HG03469 (cell line): ENCODE measurements around the gene POLD3.
"Not testable (repeated sequence)": the region's sequence is repeated elsewhere in the genome, so short reads cannot be mapped to it uniquely, and the experiment has no call there.

ENCODE experiments used
- ATAC-seq: cut with Tn5 transposase; IDR thresholded peaks from one replicate; pipeline ENCODE4 v1.9.1; 2021; ENCODE audit warnings: mild to moderate bottlenecking, moderate library complexity, moderate number of reproducible peaks; ENCODE audit not compliant: unreplicated experiment

Gene POLD3

GRCh38 chr11:74633406-74634393 lies 41.3 kb downstream of the POLD3 start:
- no peak for ATAC-seq

- ATAC-seq = no peak
Measured at GRCh38 chr11:74634537-74634936, 42.2 kb downstream of the POLD3 start.

- ATAC-seq = no peak
Measured at GRCh38 chr11:74636630-74637184, 44.3 kb downstream of the POLD3 start.

- ATAC-seq = no peak
Measured at GRCh38 chr11:74637700-74638099, 45.3 kb downstream of the POLD3 start.

DNA sequence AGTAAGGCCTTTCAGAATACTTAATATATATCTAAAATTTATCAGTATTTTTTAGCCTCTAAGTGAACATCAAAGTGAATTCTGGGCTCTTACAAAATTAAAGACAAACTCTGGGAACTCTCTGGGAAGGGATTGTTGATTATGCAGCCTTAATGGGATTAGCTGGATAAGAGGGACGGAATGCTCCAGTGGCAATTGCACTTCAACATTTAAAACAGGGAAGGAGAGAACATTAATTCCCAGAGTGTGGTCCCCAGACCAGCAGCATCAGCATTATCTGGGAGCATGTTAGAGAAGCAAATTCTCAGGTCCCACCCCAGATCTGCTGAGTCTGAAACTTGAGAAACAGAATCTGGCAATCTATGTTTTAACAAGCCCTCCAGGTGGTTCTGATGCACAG lies 46.5 kb downstream of the POLD3 start:
- no peak for ATAC-seq

DNA sequence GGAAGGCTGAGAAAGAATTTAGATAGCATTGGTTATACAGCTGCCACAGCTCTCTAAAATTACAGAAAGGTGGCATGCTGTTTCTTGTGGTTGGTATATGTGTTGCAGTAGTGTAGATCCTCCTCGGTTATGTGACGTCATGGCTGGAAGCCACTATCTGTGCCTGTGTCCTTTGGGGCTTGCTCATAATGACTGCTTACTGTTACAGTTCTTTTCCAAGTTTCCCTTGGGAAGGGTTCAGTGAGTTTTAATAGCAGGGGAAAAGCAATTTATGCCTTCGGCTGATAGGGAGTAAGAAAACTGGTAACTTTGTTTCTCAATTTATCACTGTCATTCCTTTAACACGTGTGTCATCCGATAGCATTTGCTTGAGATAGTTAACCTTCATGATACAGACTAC lies 47.2 kb downstream of the POLD3 start:
- no peak for ATAC-seq

DNA sequence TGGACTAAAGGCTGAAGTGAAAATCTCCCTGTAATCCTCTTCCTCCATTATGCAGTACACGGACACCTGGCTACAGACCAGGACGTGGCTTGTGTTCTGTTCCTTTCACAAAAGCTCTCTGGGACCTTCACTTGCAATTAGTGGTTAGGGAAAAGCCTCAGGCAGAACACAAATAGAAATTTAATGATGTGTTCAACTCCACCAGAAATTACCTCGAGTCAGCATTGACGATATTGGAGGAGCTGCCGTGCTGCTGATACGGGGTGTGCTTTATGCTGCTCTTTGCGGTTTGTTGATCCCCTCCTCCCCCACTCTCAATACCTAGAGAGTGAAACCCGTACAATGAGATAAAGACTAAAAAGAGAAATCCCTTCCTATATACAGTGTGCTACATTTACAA lies 48.9 kb downstream of the POLD3 start:
- no peak for ATAC-seq

DNA sequence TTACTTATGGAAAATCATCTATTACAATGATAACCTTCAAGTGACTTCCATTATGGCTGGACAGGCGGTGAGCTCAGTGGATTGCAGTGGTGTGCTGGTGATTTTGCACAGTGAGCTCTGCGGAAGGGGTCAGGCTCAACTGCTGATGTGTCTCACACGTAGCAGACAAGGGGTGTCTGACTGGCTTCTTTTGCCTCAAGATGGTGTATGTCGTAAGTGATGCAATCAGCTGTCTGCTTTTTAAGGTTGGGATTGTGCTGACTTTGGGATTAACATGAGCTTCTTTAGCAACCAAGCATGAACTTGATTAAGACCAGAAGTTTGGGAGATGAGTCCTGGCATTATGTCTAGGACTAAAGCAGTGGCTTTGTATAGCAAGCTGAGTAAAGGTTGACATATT lies 49.5 kb downstream of the POLD3 start:
- no peak for ATAC-seq

DNA sequence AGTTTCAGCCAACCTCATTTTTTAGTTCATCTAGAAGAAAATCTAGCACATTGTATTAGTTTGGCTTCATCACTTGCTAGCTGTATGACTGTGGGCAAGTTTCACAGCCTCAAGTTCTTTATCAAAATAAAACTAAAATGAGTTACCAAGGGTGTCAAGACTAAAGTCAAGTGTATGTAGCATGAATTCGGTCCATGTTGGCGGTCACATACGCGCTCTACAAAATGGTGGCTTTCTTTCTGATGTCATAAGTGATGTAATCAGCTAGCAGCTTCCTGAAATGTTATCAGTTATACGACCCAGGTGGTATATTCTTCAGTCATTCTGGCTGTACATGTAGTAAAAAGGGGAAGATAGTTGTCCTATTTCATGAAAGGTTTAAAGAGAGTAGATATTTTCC lies 50.5 kb downstream of the POLD3 start:
- ATAC-seq = no peak

DNA sequence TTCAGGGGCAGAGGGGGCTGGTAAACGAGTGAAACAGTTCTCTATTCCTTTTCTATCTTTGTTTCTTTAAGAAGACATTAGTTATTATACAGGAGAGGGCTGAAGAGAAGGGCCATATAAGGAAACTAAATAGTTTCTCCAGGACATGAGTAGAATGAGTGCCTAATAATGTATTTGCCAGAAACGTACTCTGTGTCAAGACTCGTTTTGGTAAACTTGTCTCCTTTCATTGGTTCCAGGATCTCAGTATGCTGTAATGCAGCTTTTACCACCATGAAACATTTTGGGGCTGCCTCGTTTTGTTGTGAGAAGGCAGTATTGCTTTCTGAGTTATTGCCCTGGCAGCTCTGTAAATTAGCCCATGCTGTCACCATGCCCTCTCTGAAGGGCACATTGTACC lies 51.7 kb downstream of the POLD3 start:
- no peak for ATAC-seq

GRCh38 chr11:74646215-74646614 lies 53.8 kb downstream of the POLD3 start:
- ATAC-seq = no peak

DNA sequence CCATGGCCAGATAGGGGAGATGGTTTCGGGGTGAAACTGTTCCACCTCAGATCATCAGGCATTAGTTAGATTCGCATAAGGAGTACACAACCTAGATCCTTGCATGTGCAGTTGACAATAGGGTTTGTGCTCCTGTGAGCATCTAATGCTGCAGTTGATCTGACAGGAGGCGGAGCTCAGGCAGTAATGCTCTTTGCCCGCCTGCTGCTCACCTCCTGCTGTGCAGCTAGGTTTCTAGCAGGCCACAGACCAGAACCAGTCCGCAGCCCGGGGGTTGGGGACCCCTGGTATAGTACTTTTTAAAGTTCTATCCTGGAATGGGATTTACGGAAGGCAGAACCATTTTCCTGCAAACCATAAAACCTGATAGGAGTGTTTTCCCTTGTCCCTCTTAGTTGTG lies 54.6 kb downstream of the POLD3 start:
- no peak for ATAC-seq

DNA sequence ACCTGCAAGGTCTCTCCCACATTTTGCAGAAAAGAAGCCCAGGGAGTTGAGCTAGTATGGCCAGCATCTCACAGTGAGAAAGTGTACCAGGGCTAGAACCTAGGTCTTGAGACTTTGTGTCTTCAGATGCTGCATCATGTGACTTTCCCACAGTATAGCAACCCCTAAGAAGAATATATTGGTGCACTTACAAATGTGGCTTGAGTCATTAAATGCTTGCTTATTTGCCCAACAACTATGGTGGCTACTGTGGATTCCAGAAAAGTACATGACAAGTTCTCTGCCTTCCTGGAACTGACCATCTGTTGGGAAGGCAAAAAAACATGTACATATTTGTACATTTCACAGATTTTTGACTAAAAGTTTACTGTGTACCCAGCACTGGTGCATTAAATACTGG lies 55.0 kb downstream of the POLD3 start:
- no peak for ATAC-seq

DNA sequence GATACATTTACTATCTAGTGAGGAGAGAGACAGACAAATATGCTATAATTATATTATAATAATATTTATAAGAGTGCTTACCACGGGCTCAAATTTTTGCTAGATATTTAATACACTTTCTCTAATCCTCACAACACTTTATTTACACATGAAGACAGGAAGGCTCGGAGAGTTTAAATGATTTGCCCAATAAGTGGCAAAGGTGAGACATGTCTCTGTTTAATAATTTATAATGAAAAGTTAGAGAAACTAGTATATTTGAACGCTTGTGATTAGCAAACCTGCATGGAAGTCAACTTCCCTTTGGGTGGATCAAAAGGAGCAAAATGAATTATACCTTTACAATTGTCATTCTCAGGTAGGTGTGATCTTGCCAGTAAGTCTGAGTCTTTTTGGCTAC lies 55.4 kb downstream of the POLD3 start:
- ATAC-seq = no peak

- ATAC-seq = no peak
Measured at GRCh38 chr11:74648894-74649293, 56.5 kb downstream of the POLD3 start.

DNA sequence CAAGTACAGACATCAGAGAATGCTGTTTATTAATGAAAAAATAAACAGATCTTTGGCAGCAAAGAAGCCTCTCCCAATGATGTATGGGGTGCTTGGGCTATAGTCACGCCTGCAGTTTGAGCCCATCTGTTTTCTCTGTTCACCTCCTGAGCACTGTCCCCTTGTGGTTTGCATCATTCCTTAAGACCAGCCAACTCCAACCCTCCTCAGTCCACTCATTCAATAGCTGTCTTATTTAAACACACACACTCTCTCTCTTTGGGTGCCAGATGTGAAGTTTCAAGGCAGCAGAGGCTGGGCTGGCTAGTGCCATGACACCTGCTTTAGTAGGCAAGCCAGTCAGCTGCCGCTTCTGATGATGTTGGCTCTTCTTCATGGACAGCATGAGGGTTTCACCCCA lies 58.1 kb downstream of the POLD3 start:
- no peak for ATAC-seq

DNA sequence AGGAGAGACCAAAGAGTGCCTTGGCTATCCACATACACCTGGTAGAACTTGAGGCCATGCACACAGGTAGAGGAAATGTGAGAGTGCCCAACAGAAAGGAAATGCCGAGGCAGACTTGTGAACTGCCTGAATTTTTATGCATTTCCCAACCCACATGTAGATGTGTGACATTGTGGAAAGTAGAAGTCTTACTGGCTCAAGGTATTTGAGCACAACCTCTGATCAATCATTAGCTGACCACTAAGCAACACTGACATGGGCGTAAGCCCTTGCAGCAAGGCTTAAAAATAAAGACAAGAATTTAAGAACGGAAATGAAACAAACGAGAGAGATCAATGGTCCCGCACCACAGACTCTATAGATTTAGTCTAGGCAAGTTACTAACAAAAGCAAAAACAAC lies 62.6 kb downstream of the POLD3 start:
- no peak for ATAC-seq

- not testable (repeated sequence) for ATAC-seq
Measured at GRCh38 chr11:74659124-74659523, 66.7 kb downstream of the POLD3 start.

- ATAC-seq = no peak
Measured at GRCh38 chr11:74662487-74663103, 70.2 kb downstream of the POLD3 start.

DNA sequence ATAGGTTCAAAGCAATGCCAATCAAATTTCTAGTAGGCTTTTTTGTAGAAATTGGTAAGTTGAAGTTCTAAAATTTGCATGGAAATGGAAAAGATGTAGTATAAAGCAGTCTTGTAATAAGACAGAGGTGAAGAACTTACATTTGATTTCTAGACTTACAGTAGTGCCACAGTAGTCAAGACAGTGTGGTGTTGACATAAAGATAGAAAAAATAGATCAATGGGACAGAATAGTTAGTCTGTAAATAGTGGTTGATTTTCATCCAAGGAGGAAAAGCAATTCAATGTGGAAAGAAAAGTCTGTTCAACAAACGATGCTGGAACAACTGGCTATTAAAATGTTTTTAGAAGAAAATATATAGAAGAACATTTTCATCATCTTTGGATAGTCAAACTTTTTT lies 70.9 kb downstream of the POLD3 start:
- no peak for ATAC-seq

- ATAC-seq = no peak
Measured at GRCh38 chr11:74669211-74670160, 77.1 kb downstream of the POLD3 start.
